ENCODE measurements around the gene BRDT. TPM values are rescaled to one million over a fixed set of nuclear protein-coding genes. Genes with fewer than 3 reads are reported as not detected.

The BRDT gene
- not detected in 2 replicates for total RNA-seq

DNA sequence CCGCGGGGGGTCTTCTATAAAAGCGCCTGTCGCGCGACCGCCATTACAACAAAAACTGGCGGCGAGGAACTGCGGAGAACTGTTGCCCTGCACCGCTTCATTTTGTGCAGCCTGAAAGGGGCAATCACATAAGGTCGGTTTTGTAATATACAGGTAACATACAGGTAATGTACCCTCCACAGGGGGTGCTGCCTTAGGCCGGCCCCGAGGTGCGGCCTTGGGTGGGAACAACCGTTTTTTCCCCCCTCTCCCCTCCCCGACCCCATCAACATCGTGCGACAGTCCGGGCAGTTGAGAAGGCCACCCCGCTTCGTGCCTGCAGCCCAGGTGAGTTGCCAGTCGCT lies at the start of gene BRDT:
TSS of gene BRDT (plus strand) at position 46 of the 344 bp plus-strand sequence. CDS start 13,354 bp downstream, outside the sequence.

Other genes with a start within 250 kb of the BRDT start
- gene TGFBR3, start 63.2 kb upstream of the BRDT start, total RNA-seq, result 123 and 162 TPM in 2 replicates
- under 0.01 TPM in 1 of 2 replicates, not detected in the other for gene EPHX4, start 80.6 kb downstream of the BRDT start, total RNA-seq
- gene SETSIP, start 126.0 kb downstream of the BRDT start, total RNA-seq, result 0.20 and 0.37 TPM in 2 replicates
- gene BTBD8, start 130.9 kb downstream of the BRDT start, total RNA-seq, result 2.9 and 3.5 TPM in 2 replicates

Data from subcutaneous preadipocyte (primary cell).